ENCODE measurements around the gene SIGLEC7. TPM values are rescaled to one million over a fixed set of nuclear protein-coding genes. Genes with fewer than 3 reads are reported as not detected.
A peak's percentile ranks its signal among the peaks of the same experiment; 100 is the strongest.

SIGLEC7 gene
- total RNA-seq, 4 donors from 2014 or later: not detected

GRCh38 chr19:51101171-51101865 lies 40.8 kb upstream of the SIGLEC7 start:
- intact Hi-C loops (cut with DNase I; ENCODE audit: low total_unique reads): loop anchor here (2.0 kb wide), 1 partner anchor 173 kb away; no protein-coding TSS in a partner anchor
- TF ChIP-seq CTCF (IDR thresholded peaks at IDR 0.05) (no peak), POLR2A (IDR thresholded peaks at IDR 0.05) (no peak)

GRCh38 chr19:51102991-51103390 lies 39.1 kb upstream of the SIGLEC7 start:
- H3K4me3 ChIP-seq (ENCODE audit: low read depth, poor library complexity, severe bottlenecking): no peak overlapping the region
- intact Hi-C loops (cut with DNase I; ENCODE audit: low total_unique reads): loop anchor here (2.0 kb wide), 1 partner anchor 180 kb away; no protein-coding TSS in a partner anchor
- 78% methylated on average over 7 of the region's 7 CpGs for WGBS, 2 donors
- TF ChIP-seq POLR2A (IDR thresholded peaks at IDR 0.05) (no peak), CTCF (IDR thresholded peaks at IDR 0.05) (no peak)
- DNase-seq (ENCODE audit: low spot score in 2 of 2): no peak

More at GRCh38 chr19:51101171-51101865, 40.8 kb upstream of the SIGLEC7 start:
- DNase-seq (ENCODE audit: low spot score in 2 of 2): no peak
- 51 to 57% methylated on average over 5 of the region's 5 CpGs for WGBS, 2 donors
- no peak overlapping the region for H3K4me3 ChIP-seq (ENCODE audit: low read depth, poor library complexity, severe bottlenecking)

- 88 to 93% methylated on average over 48 to 49 of the region's 49 CpGs for WGBS, 2 donors
- no peak overlapping the region for H3K4me3 ChIP-seq (ENCODE audit: low read depth, poor library complexity, severe bottlenecking)
These were observed 38.2 kb upstream of the SIGLEC7 start for GRCh38 chr19:51103926-51104341.

GRCh38 chr19:51107406-51108065 lies 34.6 kb upstream of the SIGLEC7 start:
- peak overlapping the region; percentile 43 for H3K4me3 ChIP-seq (ENCODE audit: low read depth, poor library complexity, severe bottlenecking)
- intact Hi-C loops (cut with DNase I; ENCODE audit: low total_unique reads): no loop called here
- DNase-seq (ENCODE audit: low spot score in 2 of 2): peak in 1 of 2 donors; percentile 89
- TF ChIP-seq CTCF (IDR thresholded peaks at IDR 0.05) (no peak), POLR2A (IDR thresholded peaks at IDR 0.05) (no peak)
- 16% methylated on average over 18 of the region's 18 CpGs for WGBS, 2 donors

More at GRCh38 chr19:51103926-51104341, 38.2 kb upstream of the SIGLEC7 start:
- intact Hi-C loops (cut with DNase I; ENCODE audit: low total_unique reads): loop anchor here (2.0 kb wide), 1 partner anchor 181 kb away; no protein-coding TSS in a partner anchor
- TF ChIP-seq POLR2A (IDR thresholded peaks at IDR 0.05) (no peak), CTCF (IDR thresholded peaks at IDR 0.05) (no peak)
- no peak for DNase-seq (ENCODE audit: low spot score in 2 of 2)

- H3K4me3 ChIP-seq (ENCODE audit: low read depth, poor library complexity, severe bottlenecking): peak within 1 kb of the TSS; percentile 43
- DNase-seq (ENCODE audit: low spot score in 2 of 2): peak; percentile 98 to 99
- intact Hi-C loops (cut with DNase I; ENCODE audit: low total_unique reads): no loop called here
- WGBS, 2 donors: 0 to 1% methylated on average over 17 to 40 of the region's 43 CpGs
- TF ChIP-seq POLR2A (IDR thresholded peaks at IDR 0.05) (no peak), CTCF (IDR thresholded peaks at IDR 0.05) (no peak)
These were observed 33.9 kb upstream of the SIGLEC7 start, which contains the start of gene CTU1 for GRCh38 chr19:51108066-51108804. Gene CTU1 (minus strand): TSS chr19:51108409. CDS start chr19:51104569, 3,840 bp downstream.

Measured in lower leg skin (tissue), 4 donors.